Measurements from ENCODE around the gene ZNF132. TPM values are rescaled to one million over a fixed set of nuclear protein-coding genes. Genes with fewer than 3 reads are reported as not detected.

ZNF132 gene
- total RNA-seq, 4 donors from 2014 or later = 1.8 to 2.7 (median 2.4) TPM

GRCh38 chr19:58460039-58460438, 20.1 kb upstream of the ZNF132 start:
- intact Hi-C loops (cut with DNase I; ENCODE audit: low total_unique reads) = no loop called here
- in situ Hi-C loops (cut with MboI; ENCODE audit: low sequenced_read_pairs in 4 of 4) = no loop called here
- no peak for ATAC-seq
- H3K27me3 ChIP-seq = no peaks in the 10 kb centered on the region
- H3K4me1 ChIP-seq = no peaks in the 10 kb centered on the region
- TF ChIP-seq CTCF (IDR thresholded peaks at IDR 0.05 in 4 of 5, conservative IDR thresholded peaks at IDR 0.05 in 1 of 5) = no peak
- no peak for TF ChIP-seq POLR2A (IDR thresholded peaks at IDR 0.05)
- DNase-seq = no peak
- H3K4me3 ChIP-seq = no peak overlapping the region
- no peak overlapping the region for H3K27ac ChIP-seq
- peaks cover 0 to 21% of the 10 kb centered on the region in 2 donors for H3K36me3 ChIP-seq
- no peaks in the 10 kb centered on the region for H3K9me3 ChIP-seq

GRCh38 chr19:58456111-58456510, 16.2 kb upstream of the ZNF132 start:
- H3K27ac ChIP-seq = no peak overlapping the region
- no peak overlapping the region for H3K4me3 ChIP-seq
- intact Hi-C loops (cut with DNase I; ENCODE audit: low total_unique reads) = no loop called here
- in situ Hi-C loops (cut with MboI; ENCODE audit: low sequenced_read_pairs in 4 of 4) = no loop called here
- peaks cover 0 to 28% of the 10 kb centered on the region in 2 donors for H3K36me3 ChIP-seq
- H3K4me1 ChIP-seq = peaks cover 4 to 5% of the 10 kb centered on the region in 2 donors
- H3K9me3 ChIP-seq = no peaks in the 10 kb centered on the region
- DNase-seq (no peak), ATAC-seq (no peak)
- no peaks in the 10 kb centered on the region for H3K27me3 ChIP-seq
- TF ChIP-seq POLR2A (IDR thresholded peaks at IDR 0.05) = no peak
- TF ChIP-seq CTCF (IDR thresholded peaks at IDR 0.05 in 4 of 5, conservative IDR thresholded peaks at IDR 0.05 in 1 of 5) = no peak

- Histone ChIP-seq H3K36me3 (peaks cover 0 to 28% of the 10 kb centered on the region in 2 donors), H3K4me3 (no peak overlapping the region), H3K4me1 (peaks cover 7 to 10% of the 10 kb centered on the region in 2 donors), H3K9me3 (no peaks in the 10 kb centered on the region), H3K27me3 (no peaks in the 10 kb centered on the region), H3K27ac (no peak overlapping the region)
- intact Hi-C loops (cut with DNase I; ENCODE audit: low total_unique reads) (no loop called here), in situ Hi-C loops (cut with MboI; ENCODE audit: low sequenced_read_pairs in 4 of 4) (no loop called here)
- no peak for DNase-seq
- ATAC-seq = no peak
- TF ChIP-seq POLR2A (IDR thresholded peaks at IDR 0.05) = no peak
- TF ChIP-seq CTCF (IDR thresholded peaks at IDR 0.05 in 4 of 5, conservative IDR thresholded peaks at IDR 0.05 in 1 of 5) = no peak
Observed at GRCh38 chr19:58455306-58455705, 15.4 kb upstream of the ZNF132 start.

- Histone ChIP-seq H3K36me3 (peaks cover 0 to 28% of the 10 kb centered on the region in 2 donors), H3K4me3 (no peak overlapping the region), H3K4me1 (peaks cover 7 to 10% of the 10 kb centered on the region in 2 donors), H3K27me3 (peaks cover 0 to 6% (median 3%) of the 10 kb centered on the region in 3 donors), H3K27ac (no peak overlapping the region), H3K9me3 (no peaks in the 10 kb centered on the region)
- in situ Hi-C loops (cut with MboI; ENCODE audit: low sequenced_read_pairs in 4 of 4) = no loop called here
- TF ChIP-seq POLR2A (IDR thresholded peaks at IDR 0.05) = no peak
- no peak for DNase-seq
- no peak for ATAC-seq
- intact Hi-C loops (cut with DNase I; ENCODE audit: low total_unique reads) = no loop called here
Observed at GRCh38 chr19:58453743-58454142, 13.8 kb upstream of the ZNF132 start.

GRCh38 chr19:58451358-58452101, 11.6 kb upstream of the ZNF132 start, which contains the start of gene ZNF324B:
TSS of gene ZNF324B (plus strand) at chr19:58451622. CDS start at chr19:58453702, 2,080 bp downstream.
- Histone ChIP-seq H3K36me3 (peaks cover 0 to 16% of the 10 kb centered on the region in 2 donors), H3K9me3 (no peaks in the 10 kb centered on the region), H3K27ac (peak within 1 kb of the TSS; percentile 73 to 81 (median 78)), H3K4me3 (peak within 1 kb of the TSS; percentile 83 to 96 (median 88)), H3K4me1 (peaks cover 7 to 10% of the 10 kb centered on the region in 2 donors), H3K27me3 (peaks cover 0 to 11% (median 3%) of the 10 kb centered on the region in 3 donors)
- peak; percentile 99 to 100 for ATAC-seq
- peak; percentile 72 to 85 for TF ChIP-seq POLR2A (IDR thresholded peaks at IDR 0.05)
- no peak for TF ChIP-seq CTCF (IDR thresholded peaks at IDR 0.05 in 4 of 5, conservative IDR thresholded peaks at IDR 0.05 in 1 of 5)
- DNase-seq = peak; percentile 91 to 95
- in situ Hi-C loops (cut with MboI; ENCODE audit: low sequenced_read_pairs in 4 of 4) (no loop called here), intact Hi-C loops (cut with DNase I; ENCODE audit: low total_unique reads) (loop anchor here (1.0 kb wide), 3 partner anchors 11 to 125 kb away; partner anchors contain the start of genes ZNF132 and ZSCAN22)
